ENCODE measurements around the gene HOXC5. TPM values are rescaled to one million over a fixed set of nuclear protein-coding genes. Genes with fewer than 3 reads are reported as not detected.

Gene HOXC5
- total and polyA plus RNA-seq, 4 donors = not detected

DNA sequence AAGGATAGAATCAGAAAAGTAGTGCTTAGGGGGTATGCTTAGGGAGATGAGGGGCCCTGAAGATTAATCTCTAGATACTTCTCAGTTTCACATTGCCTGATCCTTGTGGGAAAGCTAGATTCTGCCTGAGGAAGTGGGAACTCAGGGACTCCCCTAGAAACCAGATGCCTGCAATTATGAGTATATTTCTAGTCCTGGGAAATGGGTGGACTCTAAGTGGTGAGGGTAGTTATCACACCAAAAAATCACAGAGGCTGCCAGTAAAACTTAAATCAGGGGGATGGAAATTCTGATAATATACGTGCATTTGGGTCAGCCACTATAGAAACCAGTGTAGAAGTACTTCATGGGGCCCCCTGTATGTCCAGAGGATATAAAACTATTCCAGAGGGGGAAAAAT lies 39.1 kb downstream of the HOXC5 start:
- Histone ChIP-seq H3K27me3 (ENCODE audit: control insufficient read depth in 4 of 4, insufficient read depth in 4 of 4, low read length in 3 of 4) (peaks cover 0 to 9% (median 2%) of the 10 kb centered on the region in 4 donors), H3K36me3 (ENCODE audit: control insufficient read depth in 4 of 4, insufficient read depth in 3 of 4, low read depth in 1 of 4, low read length in 3 of 4) (no peaks in the 10 kb centered on the region)
- 33% methylated on average over 1 of the region's 1 CpG for WGBS

GRCh38 chr12:54074308-54074707 lies 41.5 kb downstream of the HOXC5 start:
- no peak for DNase-seq (ENCODE audit: low spot score)
- 75% methylated on average over 6 of the region's 6 CpGs for WGBS
- no peak overlapping the region for H3K27ac ChIP-seq (ENCODE audit: low read depth in 1 of 2, low read length in 2 of 2)

More for the DNA sequence above, 39.1 kb downstream of the HOXC5 start:
- H3K27ac ChIP-seq (ENCODE audit: low read depth in 1 of 2, low read length in 2 of 2) = no peak overlapping the region
- no peak overlapping the region for H3K4me3 ChIP-seq (ENCODE audit: low read depth in 1 of 3, low read length in 3 of 3)
- no peak for DNase-seq (ENCODE audit: low spot score)
- H3K9ac ChIP-seq (ENCODE audit: low read depth in 1 of 2, low read length in 2 of 2) = no peak overlapping the region
- H3K9me3 ChIP-seq (ENCODE audit: control insufficient read depth in 4 of 4, low read length in 3 of 4) = no peaks in the 10 kb centered on the region
- no peaks in the 10 kb centered on the region for H3K4me1 ChIP-seq (ENCODE audit: control insufficient read depth in 4 of 4, insufficient read depth in 4 of 4, low read length in 3 of 4)
- TF ChIP-seq RXRA (IDR thresholded peaks at IDR 0.05) = no peak
- TF ChIP-seq TAF1 (conservative IDR thresholded peaks at IDR 0.05) = no peak
- TF ChIP-seq REST (IDR thresholded peaks at IDR 0.05) = no peak
- no peak for TF ChIP-seq RAD21 (IDR thresholded peaks at IDR 0.05)
- no peak for TF ChIP-seq FOXA2 (IDR thresholded peaks at IDR 0.05)
- no peak for TF ChIP-seq EGR1 (IDR thresholded peaks at IDR 0.05; ENCODE audit: low read depth in 2 of 2)
- no peak for TF ChIP-seq CTCF (IDR thresholded peaks at IDR 0.05; ENCODE audit: low read depth, low read length, missing input control)
- TF ChIP-seq YY1 (IDR thresholded peaks at IDR 0.05) = no peak
- TF ChIP-seq, protein P1, sequence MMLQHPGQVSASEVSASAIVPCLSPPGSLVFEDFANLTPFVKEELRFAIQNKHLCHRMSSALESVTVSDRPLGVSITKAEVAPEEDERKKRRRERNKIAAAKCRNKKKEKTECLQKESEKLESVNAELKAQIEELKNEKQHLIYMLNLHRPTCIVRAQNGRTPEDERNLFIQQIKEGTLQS (IDR thresholded peaks at IDR 0.05) = no peak
- TF ChIP-seq NR2F2 (IDR thresholded peaks at IDR 0.05) = no peak

DNA sequence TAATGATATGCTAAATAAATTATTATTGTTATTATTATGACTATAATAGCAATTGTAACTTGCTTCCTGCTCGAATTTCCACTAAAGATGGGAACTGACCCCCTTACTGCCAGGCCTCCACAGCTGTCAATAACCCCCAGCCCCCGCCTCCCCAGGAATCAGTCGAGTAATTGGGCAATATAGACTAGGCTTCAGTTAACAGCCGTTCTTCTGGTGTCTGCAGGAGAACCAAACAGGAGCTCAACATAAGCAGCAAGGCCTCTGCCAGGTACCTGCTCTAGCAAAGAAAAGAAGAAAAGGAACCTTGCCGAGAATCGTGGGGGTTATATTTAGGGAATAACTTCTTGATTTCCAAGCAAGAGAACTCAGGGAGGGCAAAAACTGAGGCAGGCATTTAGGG lies 42.6 kb downstream of the HOXC5 start:
- no peaks in the 10 kb centered on the region for H3K36me3 ChIP-seq (ENCODE audit: control insufficient read depth in 4 of 4, insufficient read depth in 3 of 4, low read depth in 1 of 4, low read length in 3 of 4)
- no peak overlapping the region for H3K27ac ChIP-seq (ENCODE audit: low read depth in 1 of 2, low read length in 2 of 2)
- WGBS = 38% methylated on average over 6 of the region's 6 CpGs
- TF ChIP-seq SP1 (IDR thresholded peaks at IDR 0.05) (no peak), FOXA2 (IDR thresholded peaks at IDR 0.05) (no peak), RAD21 (IDR thresholded peaks at IDR 0.05) (no peak), EGR1 (IDR thresholded peaks at IDR 0.05; ENCODE audit: low read depth in 2 of 2) (no peak), REST (IDR thresholded peaks at IDR 0.05) (no peak), HNF4A (conservative IDR thresholded peaks at IDR 0.05) (no peak), CTCF (IDR thresholded peaks at IDR 0.05; ENCODE audit: low read depth, low read length, missing input control) (no peak), TAF1 (conservative IDR thresholded peaks at IDR 0.05) (no peak), JUND (IDR thresholded peaks at IDR 0.05) (no peak), FOXA1 (IDR thresholded peaks at IDR 0.05) (no peak)
- H3K27me3 ChIP-seq (ENCODE audit: control insufficient read depth in 4 of 4, insufficient read depth in 4 of 4, low read length in 3 of 4) = peaks cover 0 to 9% (median 2%) of the 10 kb centered on the region in 4 donors
- H3K4me3 ChIP-seq (ENCODE audit: low read depth in 1 of 3, low read length in 3 of 3) = no peak overlapping the region
- no peaks in the 10 kb centered on the region for H3K4me1 ChIP-seq (ENCODE audit: control insufficient read depth in 4 of 4, insufficient read depth in 4 of 4, low read length in 3 of 4)
- H3K9me3 ChIP-seq (ENCODE audit: control insufficient read depth in 4 of 4, low read length in 3 of 4) = no peaks in the 10 kb centered on the region
- no peak overlapping the region for H3K9ac ChIP-seq (ENCODE audit: low read depth in 1 of 2, low read length in 2 of 2)
- DNase-seq (ENCODE audit: low spot score) = no peak

More at GRCh38 chr12:54074308-54074707, 41.5 kb downstream of the HOXC5 start:
- Histone ChIP-seq H3K4me1 (ENCODE audit: control insufficient read depth in 4 of 4, insufficient read depth in 4 of 4, low read length in 3 of 4) (no peaks in the 10 kb centered on the region), H3K4me3 (ENCODE audit: low read depth in 1 of 3, low read length in 3 of 3) (no peak overlapping the region), H3K9me3 (ENCODE audit: control insufficient read depth in 4 of 4, low read length in 3 of 4) (no peaks in the 10 kb centered on the region), H3K9ac (ENCODE audit: low read depth in 1 of 2, low read length in 2 of 2) (no peak overlapping the region), H3K27me3 (ENCODE audit: control insufficient read depth in 4 of 4, insufficient read depth in 4 of 4, low read length in 3 of 4) (peaks cover 0 to 9% (median 2%) of the 10 kb centered on the region in 4 donors), H3K36me3 (ENCODE audit: control insufficient read depth in 4 of 4, insufficient read depth in 3 of 4, low read depth in 1 of 4, low read length in 3 of 4) (no peaks in the 10 kb centered on the region)
- no peak for TF ChIP-seq EGR1 (IDR thresholded peaks at IDR 0.05; ENCODE audit: low read depth in 2 of 2)
- TF ChIP-seq HNF4A (conservative IDR thresholded peaks at IDR 0.05) = no peak
- no peak for TF ChIP-seq FOXA2 (IDR thresholded peaks at IDR 0.05)

All from liver (tissue), 9 donors.